Measurements from ENCODE around the gene NDUFA8. TPM values are rescaled to one million over a fixed set of nuclear protein-coding genes. Genes with fewer than 3 reads are reported as not detected.

Gene NDUFA8
- total RNA-seq, 1 experiment from 2014 or later, result 84.6 TPM

DNA sequence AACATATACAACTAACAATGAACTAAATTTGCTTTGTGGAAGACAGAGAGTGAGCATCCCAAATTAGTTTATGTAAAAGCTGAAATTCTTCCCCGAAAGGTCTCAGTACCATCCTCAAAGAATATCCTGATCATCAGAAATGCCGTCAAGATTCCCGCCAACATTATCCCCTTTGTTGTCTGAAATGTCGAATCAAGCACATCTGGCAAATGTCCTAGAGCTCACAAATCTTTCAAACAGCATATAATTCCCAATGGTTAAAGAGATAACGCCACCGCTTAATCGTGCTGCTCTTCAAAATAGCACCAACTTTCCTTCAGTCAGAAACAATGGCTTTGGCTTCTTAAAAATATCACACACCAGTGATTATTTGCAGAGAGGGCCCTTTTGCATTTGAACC, 23.9 kb upstream of the NDUFA8 start:
- CTCF ChIA-PET, result no interaction called here
- Histone ChIP-seq H2AFZ (no peak overlapping the region), H3K9me2 (ENCODE audit: insufficient read depth) (no peaks in the 10 kb centered on the region), H3K36me3 (ENCODE audit: low read depth) (no peaks in the 10 kb centered on the region), H3K79me2 (ENCODE audit: low read depth) (no peaks in the 10 kb centered on the region), H3K27me3 (ENCODE audit: insufficient read depth, low read depth) (peaks cover 25% of the 10 kb centered on the region), H3K9me3 (ENCODE audit: insufficient read depth, low read depth) (no peaks in the 10 kb centered on the region), H3K4me2 (no peak overlapping the region), H3K27ac (no peak overlapping the region), H3F3A (ENCODE audit: insufficient read depth, low read depth) (no peaks in the 10 kb centered on the region), H3K4me3 (no peak overlapping the region), H3K4me1 (replicated peaks; ENCODE audit: insufficient read depth) (no peaks in the 10 kb centered on the region), H4K20me1 (ENCODE audit: insufficient read depth) (no peaks in the 10 kb centered on the region)
- POLR2A ChIA-PET (ENCODE audit: unreplicated experiment), result no interaction called here
- TF ChIP-seq, protein P1, sequence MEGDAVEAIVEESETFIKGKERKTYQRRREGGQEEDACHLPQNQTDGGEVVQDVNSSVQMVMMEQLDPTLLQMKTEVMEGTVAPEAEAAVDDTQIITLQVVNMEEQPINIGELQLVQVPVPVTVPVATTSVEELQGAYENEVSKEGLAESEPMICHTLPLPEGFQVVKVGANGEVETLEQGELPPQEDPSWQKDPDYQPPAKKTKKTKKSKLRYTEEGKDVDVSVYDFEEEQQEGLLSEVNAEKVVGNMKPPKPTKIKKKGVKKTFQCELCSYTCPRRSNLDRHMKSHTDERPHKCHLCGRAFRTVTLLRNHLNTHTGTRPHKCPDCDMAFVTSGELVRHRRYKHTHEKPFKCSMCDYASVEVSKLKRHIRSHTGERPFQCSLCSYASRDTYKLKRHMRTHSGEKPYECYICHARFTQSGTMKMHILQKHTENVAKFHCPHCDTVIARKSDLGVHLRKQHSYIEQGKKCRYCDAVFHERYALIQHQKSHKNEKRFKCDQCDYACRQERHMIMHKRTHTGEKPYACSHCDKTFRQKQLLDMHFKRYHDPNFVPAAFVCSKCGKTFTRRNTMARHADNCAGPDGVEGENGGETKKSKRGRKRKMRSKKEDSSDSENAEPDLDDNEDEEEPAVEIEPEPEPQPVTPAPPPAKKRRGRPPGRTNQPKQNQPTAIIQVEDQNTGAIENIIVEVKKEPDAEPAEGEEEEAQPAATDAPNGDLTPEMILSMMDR (conservative IDR thresholded peaks at IDR 0.05), result no peak
- TF ChIP-seq EZH2 (IDR thresholded peaks at IDR 0.05; ENCODE audit: low read depth), result no peak
- intact Hi-C loops (cut with micrococcal nuclease; ENCODE audit: unreplicated experiment), result no loop called here
- no peak for DNase-seq
- BruUV-seq (replicated peaks), result no TSS peak

DNA sequence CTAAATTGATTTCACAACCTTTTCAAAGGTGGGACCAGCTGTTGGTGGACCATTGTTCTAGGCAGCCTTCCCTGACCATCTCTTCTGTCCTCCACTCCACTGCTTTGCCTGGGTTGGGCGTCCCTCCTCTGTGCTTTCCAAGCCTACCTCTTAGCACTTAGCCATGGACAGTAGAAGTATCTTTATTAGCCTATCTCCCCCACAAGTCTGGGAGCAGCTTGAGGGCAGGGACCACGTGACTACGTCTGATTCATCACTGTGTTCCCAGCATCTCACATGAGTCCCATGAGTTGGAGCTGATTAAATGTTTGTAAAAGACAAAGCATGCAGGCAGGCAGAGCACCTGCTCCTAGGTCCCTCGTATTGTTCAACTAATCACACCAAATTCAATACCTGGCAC, 21.1 kb upstream of the NDUFA8 start:
- no TSS peak for BruUV-seq (replicated peaks)
- TF ChIP-seq EZH2 (IDR thresholded peaks at IDR 0.05; ENCODE audit: low read depth), result no peak
- TF ChIP-seq, protein P1 (conservative IDR thresholded peaks at IDR 0.05), result no peak
- H3K27me3 ChIP-seq (ENCODE audit: insufficient read depth, low read depth), result peaks cover 31% of the 10 kb centered on the region
- no peak overlapping the region for H3K4me3 ChIP-seq
- H3K9me2 ChIP-seq (ENCODE audit: insufficient read depth), result no peaks in the 10 kb centered on the region
- DNase-seq, result no peak
- H3K4me2 ChIP-seq, result no peak overlapping the region
- no peaks in the 10 kb centered on the region for H4K20me1 ChIP-seq (ENCODE audit: insufficient read depth)
- H3F3A ChIP-seq (ENCODE audit: insufficient read depth, low read depth), result no peaks in the 10 kb centered on the region
- H3K4me1 ChIP-seq (replicated peaks; ENCODE audit: insufficient read depth), result no peaks in the 10 kb centered on the region
- no peak overlapping the region for H3K27ac ChIP-seq
- ChIA-PET POLR2A (ENCODE audit: unreplicated experiment) (no interaction called here), CTCF (interaction anchor here (0.7 kb wide), 1 partner anchor 26 kb away, joined by 7 read pairs; no protein-coding TSS in a partner anchor)
- H2AFZ ChIP-seq, result no peak overlapping the region
- no peaks in the 10 kb centered on the region for H3K79me2 ChIP-seq (ENCODE audit: low read depth)
- intact Hi-C loops (cut with micrococcal nuclease; ENCODE audit: unreplicated experiment), result no loop called here
- H3K36me3 ChIP-seq (ENCODE audit: low read depth), result no peaks in the 10 kb centered on the region
- no peaks in the 10 kb centered on the region for H3K9me3 ChIP-seq (ENCODE audit: insufficient read depth, low read depth)

DNA sequence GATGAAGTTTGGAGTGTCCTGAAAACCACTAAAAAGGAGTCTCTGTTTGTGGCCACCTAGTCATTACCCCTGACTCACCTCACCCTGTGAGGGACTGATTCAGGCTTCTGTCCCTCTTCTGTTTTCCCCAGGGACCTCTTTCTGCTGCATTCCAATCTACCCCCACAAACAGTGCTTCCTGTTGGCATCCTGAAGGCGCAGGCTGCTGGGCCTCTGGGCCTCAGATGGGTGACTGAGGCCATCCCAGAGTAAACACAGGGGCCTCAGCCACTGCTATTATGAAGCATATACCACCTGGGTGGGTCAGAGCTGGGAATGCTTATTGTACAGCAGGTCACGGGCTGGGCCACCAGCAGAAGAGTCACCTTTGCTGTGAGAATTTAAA, 20.1 kb upstream of the NDUFA8 start:
- ChIA-PET CTCF (no interaction called here), POLR2A (ENCODE audit: unreplicated experiment) (no interaction called here)
- no peak overlapping the region for H3K27ac ChIP-seq
- H3K36me3 ChIP-seq (ENCODE audit: low read depth), result no peaks in the 10 kb centered on the region
- peaks cover 40% of the 10 kb centered on the region for H3K27me3 ChIP-seq (ENCODE audit: insufficient read depth, low read depth)
- no peaks in the 10 kb centered on the region for H3K79me2 ChIP-seq (ENCODE audit: low read depth)
- no peak for TF ChIP-seq EZH2 (IDR thresholded peaks at IDR 0.05; ENCODE audit: low read depth)
- TF ChIP-seq, protein P1 (conservative IDR thresholded peaks at IDR 0.05), result no peak
- no peak overlapping the region for H2AFZ ChIP-seq
- BruUV-seq (replicated peaks), result no TSS peak
- no peaks in the 10 kb centered on the region for H3K9me3 ChIP-seq (ENCODE audit: insufficient read depth, low read depth)
- no peaks in the 10 kb centered on the region for H3K4me1 ChIP-seq (replicated peaks; ENCODE audit: insufficient read depth)
- H4K20me1 ChIP-seq (ENCODE audit: insufficient read depth), result no peaks in the 10 kb centered on the region
- no peak for DNase-seq
- H3K4me3 ChIP-seq, result no peak overlapping the region
- H3K9me2 ChIP-seq (ENCODE audit: insufficient read depth), result no peaks in the 10 kb centered on the region
- no peak overlapping the region for H3K4me2 ChIP-seq
- intact Hi-C loops (cut with micrococcal nuclease; ENCODE audit: unreplicated experiment), result no loop called here
- no peaks in the 10 kb centered on the region for H3F3A ChIP-seq (ENCODE audit: insufficient read depth, low read depth)

Data from PC-9 (cell line).